Nephron (organoid): Measurements from ENCODE around the gene RHOH.

ENCODE experiments used
- H3K27ac Mint-ChIP-seq, 3 experiments: 2 replicates each; pipeline ENCODE4 v1.8.0; 2020; ENCODE audit warnings: mixed read lengths in 3 of 3, mild to moderate bottlenecking in 2 of 3, moderate library complexity in 1 of 3
- H3K27me3 Mint-ChIP-seq: 2 replicates; pipeline ENCODE4 v1.8.0; 2021; ENCODE audit warnings: low read depth, mild to moderate bottlenecking, moderate library complexity, mixed read lengths
- H3K36me3 Mint-ChIP-seq: 2 replicates; pipeline ENCODE4 v1.8.0; 2020; ENCODE audit warnings: low read depth, mixed read lengths
- H3K4me1 Mint-ChIP-seq: 2 replicates; pipeline ENCODE4 v1.8.0; 2020; ENCODE audit warnings: mixed read lengths
- H3K4me3 Mint-ChIP-seq, 3 experiments: 2 replicates each; pipeline ENCODE4 v1.8.0; 2020; ENCODE audit warnings: mild to moderate bottlenecking in 3 of 3, mixed read lengths in 3 of 3, moderate library complexity in 2 of 3
- H3K9me3 Mint-ChIP-seq: 2 replicates; pipeline ENCODE4 v1.8.0; 2020; ENCODE audit warnings: mixed read lengths
- CTCF ChIP-seq, 3 experiments: fragments of 200-600 bp; sonication (generic); IDR thresholded peaks; one replicate each; pipeline ENCODE4 v1.5.0; 2021; ENCODE audit warnings: antibody characterized with exemption in 3 of 3; ENCODE audit not compliant: unreplicated experiment in 3 of 3

Gene RHOH

GRCh38 chr4:40228497-40229365 is 31.9 kb downstream of the RHOH start:
- TF ChIP-seq CTCF (IDR thresholded peaks at IDR 0.05; ENCODE audit: unreplicated experiment in 3 of 3) = no peak

DNA sequence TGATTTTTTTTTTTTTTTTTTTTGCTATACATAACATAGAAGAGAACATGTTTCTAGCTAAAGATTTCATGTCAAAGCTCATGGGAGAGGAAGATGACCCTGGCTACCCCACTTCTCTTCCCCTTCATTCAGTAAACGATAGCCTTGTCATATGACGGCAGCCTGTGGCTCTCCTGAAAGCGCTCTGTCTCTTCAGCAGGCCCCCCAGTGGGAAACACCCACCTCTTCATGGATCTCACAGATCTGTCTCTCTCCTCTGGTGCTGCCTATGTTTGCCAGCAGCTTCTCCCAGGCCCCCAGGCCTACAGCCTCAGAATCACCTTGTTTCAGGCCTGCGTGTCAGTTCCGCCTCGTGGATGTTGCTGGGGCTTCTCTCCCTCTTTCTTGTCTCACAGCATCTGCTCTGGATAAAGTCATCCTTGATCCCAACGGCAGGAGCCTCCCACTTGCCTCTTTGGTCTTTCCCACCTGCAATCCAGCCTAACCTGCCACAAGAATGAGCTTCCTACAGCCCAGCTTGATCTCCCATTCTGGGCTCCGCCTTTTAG is 34.6 kb downstream of the RHOH start:
- H3K36me3 Mint-ChIP-seq = no peaks in the 10 kb centered on the region
- no peak for TF ChIP-seq CTCF (IDR thresholded peaks at IDR 0.05; ENCODE audit: unreplicated experiment in 3 of 3)
- no peaks in the 10 kb centered on the region for H3K9me3 Mint-ChIP-seq
- no peak overlapping the region for H3K27ac Mint-ChIP-seq
- H3K4me1 Mint-ChIP-seq = no peaks in the 10 kb centered on the region
- no peak overlapping the region for H3K4me3 Mint-ChIP-seq
- peaks cover 3% of the 10 kb centered on the region for H3K27me3 Mint-ChIP-seq

More at GRCh38 chr4:40228497-40229365, 31.9 kb downstream of the RHOH start:
- Mint-ChIP-seq H3K4me3 (no peak overlapping the region), H3K9me3 (no peaks in the 10 kb centered on the region), H3K4me1 (no peaks in the 10 kb centered on the region), H3K27ac (no peak overlapping the region), H3K27me3 (peaks cover 3% of the 10 kb centered on the region), H3K36me3 (no peaks in the 10 kb centered on the region)

- no peaks in the 10 kb centered on the region for H3K4me1 Mint-ChIP-seq
These were observed 35.8 kb downstream of the RHOH start for GRCh38 chr4:40232610-40233009.

GRCh38 chr4:40233227-40233626 is 36.4 kb downstream of the RHOH start:
- no peak overlapping the region for H3K27ac Mint-ChIP-seq
- H3K9me3 Mint-ChIP-seq = no peaks in the 10 kb centered on the region
- H3K4me1 Mint-ChIP-seq = no peaks in the 10 kb centered on the region
- no peak for TF ChIP-seq CTCF (IDR thresholded peaks at IDR 0.05; ENCODE audit: unreplicated experiment in 3 of 3)
- H3K36me3 Mint-ChIP-seq = no peaks in the 10 kb centered on the region
- no peaks in the 10 kb centered on the region for H3K27me3 Mint-ChIP-seq
- no peak overlapping the region for H3K4me3 Mint-ChIP-seq

More at GRCh38 chr4:40232610-40233009, 35.8 kb downstream of the RHOH start:
- H3K27ac Mint-ChIP-seq = no peak overlapping the region
- no peaks in the 10 kb centered on the region for H3K36me3 Mint-ChIP-seq
- H3K27me3 Mint-ChIP-seq = no peaks in the 10 kb centered on the region
- TF ChIP-seq CTCF (IDR thresholded peaks at IDR 0.05; ENCODE audit: unreplicated experiment in 3 of 3) = no peak
- no peak overlapping the region for H3K4me3 Mint-ChIP-seq
- H3K9me3 Mint-ChIP-seq = no peaks in the 10 kb centered on the region

DNA sequence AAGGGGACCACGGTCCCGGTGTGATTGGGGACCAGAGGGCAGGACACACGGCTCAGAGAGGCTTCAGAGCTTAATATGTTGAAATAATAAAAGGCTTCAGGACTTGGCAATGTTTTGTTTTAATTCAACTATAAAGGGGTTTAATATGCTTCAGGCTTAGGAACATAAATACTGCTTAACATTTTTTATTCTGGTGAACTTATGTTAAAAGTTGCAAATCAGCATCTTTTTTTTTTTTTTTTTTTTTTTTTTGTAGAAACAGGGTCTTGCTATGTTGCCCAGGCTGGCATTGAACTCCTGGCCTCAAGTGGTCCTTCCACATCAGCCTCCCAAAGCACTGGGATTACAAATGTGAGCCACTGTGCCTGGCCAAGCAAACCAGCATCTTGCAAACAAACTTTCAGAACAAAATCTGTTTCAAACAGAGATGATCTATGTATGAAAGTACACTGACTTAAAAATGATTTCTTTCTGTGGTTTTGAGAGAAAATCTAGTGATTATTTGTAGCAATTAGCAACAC is 37.7 kb downstream of the RHOH start:
- no peak for TF ChIP-seq CTCF (IDR thresholded peaks at IDR 0.05; ENCODE audit: unreplicated experiment in 3 of 3)
- Mint-ChIP-seq H3K4me3 (no peak overlapping the region), H3K9me3 (no peaks in the 10 kb centered on the region), H3K27me3 (no peaks in the 10 kb centered on the region), H3K4me1 (no peaks in the 10 kb centered on the region), H3K36me3 (no peaks in the 10 kb centered on the region), H3K27ac (no peak overlapping the region)
